Thyroid gland (tissue), 4 donors: ENCODE results near the gene GLCCI1.

ENCODE experiments used
- CTCF ChIP-seq, 6 experiments: fragments of 200-600 bp in 3 of 6; fragments of 450-650 bp in 3 of 6; sonication (generic) in 3 of 6; IDR thresholded peaks; one replicate each; pipeline ENCODE4 v1.5.1; 2016 to 2019; ENCODE audit warnings: antibody characterized with exemption in 6 of 6, mild to moderate bottlenecking in 2 of 6, inconsistent platforms in 1 of 6, moderate library complexity in 1 of 6
- POLR2A ChIP-seq, 2 donors: fragments of 450-650 bp; IDR thresholded peaks; one replicate each; pipeline ENCODE4 v1.6.1; 2017; ENCODE audit warnings: antibody characterized with exemption in 2 of 2, mild to moderate bottlenecking in 2 of 2, moderate library complexity in 1 of 2

GRCh38 chr7:8134089-8134733 is 165.6 kb downstream of the GLCCI1 start:
- TF ChIP-seq CTCF (IDR thresholded peaks at IDR 0.05) = no peak
- TF ChIP-seq POLR2A (IDR thresholded peaks at IDR 0.05) = no peak
